Uterus (tissue), 4 donors: ENCODE measurements around the gene ARID1B. TPM values are rescaled to one million over a fixed set of nuclear protein-coding genes. Genes with fewer than 3 reads are reported as not detected.

Experiments used
- DNase-seq, 2 donors: peaks; one replicate each; pipeline ENCODE4 v3.0.0-alpha.2; 2019 to 2020
- H3K27ac ChIP-seq, 2 donors: fragments of 200-600 bp; sonication (generic); 1 replicate in 1 of 2; 2 replicates in 1 of 2; pipeline ENCODE4 v1.5.1; 2016 to 2018
- H3K27me3 ChIP-seq, 2 donors: fragments of 200-600 bp; sonication (generic); one replicate each; pipeline ENCODE4 v1.5.1; 2018 to 2019; ENCODE audit warnings: control low read depth in 1 of 2
- H3K36me3 ChIP-seq, 2 donors: fragments of 200-600 bp; sonication (generic); one replicate each; pipeline ENCODE4 v1.5.1; 2019; ENCODE audit warnings: control low read depth in 1 of 2
- H3K4me1 ChIP-seq, 2 donors: fragments of 200-600 bp; sonication (generic); one replicate each; pipeline ENCODE4 v1.5.1; 2018 to 2019; ENCODE audit warnings: control low read depth in 1 of 2
- H3K4me3 ChIP-seq, 2 donors: fragments of 200-600 bp; sonication (generic); 1 replicate in 1 of 2; 2 replicates in 1 of 2; pipeline ENCODE4 v1.5.1; 2018 to 2019; ENCODE audit warnings: mild to moderate bottlenecking in 1 of 2
- H3K9me3 ChIP-seq, 2 donors: fragments of 200-600 bp; sonication (generic); one replicate each; pipeline ENCODE4 v1.5.1; 2019; ENCODE audit warnings: control low read depth in 1 of 2
- POLR2A ChIP-seq, 2 donors: fragments of 450-650 bp; IDR thresholded peaks; one replicate each; pipeline ENCODE4 v1.6.1; 2016; ENCODE audit warnings: antibody characterized with exemption in 2 of 2, mild to moderate bottlenecking in 1 of 2, moderate library complexity in 1 of 2
- intact Hi-C: fragments of 100-400 bp; cut with DNase I; formaldehyde crosslinking; loops from one replicate; pipeline ENCODE4 v1.15.1; 2023; ENCODE audit warnings: low total_unique reads
- total RNA-seq, 4 donors: library from RNA; depleted of rRNA in 3 of 4; stranded (reverse); fragments of >200 nt in 3 of 4; gene quantifications; one replicate each; pipeline versions ENCODE4 v1.1.0 to v1.2.4, GENCODE V29; 2014 to 2023
- TF ChIP-seq, protein P1 (sequence below), 4 experiments: fragments of 200-600 bp in 2 of 4; fragments of 450-650 bp in 2 of 4; sonication (generic) in 2 of 4; IDR thresholded peaks; one replicate each; pipeline ENCODE4 v1.5.1; 2016 to 2019; ENCODE audit warnings: antibody characterized with exemption in 4 of 4, mild to moderate bottlenecking in 2 of 4, moderate library complexity in 1 of 4
- donor health status: DM: yes; HTN: yes; CAD: no.

ARID1B gene
- total RNA-seq, 4 donors from 2014 or later: 63.8 to 198 (median 125) TPM

DNA sequence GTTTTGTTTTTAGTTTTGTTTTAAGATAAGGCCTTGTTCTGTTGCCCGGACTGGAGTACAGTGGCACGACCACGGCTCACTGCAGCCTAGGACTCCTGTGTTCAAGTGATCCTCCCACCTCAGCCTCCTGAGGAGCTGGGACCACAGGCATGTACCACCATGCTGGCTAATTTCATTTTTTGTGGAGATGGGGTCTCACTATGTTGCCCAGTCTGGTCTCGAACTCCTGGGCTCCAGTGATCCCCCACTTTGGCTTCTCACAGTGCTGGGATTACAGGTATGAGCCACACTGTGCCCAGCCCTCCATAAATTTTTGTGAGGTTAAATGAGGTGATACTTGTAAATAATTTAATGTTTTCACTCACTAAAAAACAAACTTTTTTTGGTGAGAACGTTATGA lies 76.6 kb downstream of the ARID1B start:
- intact Hi-C loops: no loop called here
- H3K27ac ChIP-seq: no peak overlapping the region
- no peak overlapping the region for H3K4me3 ChIP-seq
- H3K27me3 ChIP-seq: no peaks in the 10 kb centered on the region
- peaks cover 0 to 3% of the 10 kb centered on the region in 2 donors for H3K4me1 ChIP-seq
- DNase-seq: no peak
- H3K36me3 ChIP-seq: no peaks in the 10 kb centered on the region
- TF ChIP-seq POLR2A (IDR thresholded peaks at IDR 0.05): no peak
- TF ChIP-seq, protein P1, sequence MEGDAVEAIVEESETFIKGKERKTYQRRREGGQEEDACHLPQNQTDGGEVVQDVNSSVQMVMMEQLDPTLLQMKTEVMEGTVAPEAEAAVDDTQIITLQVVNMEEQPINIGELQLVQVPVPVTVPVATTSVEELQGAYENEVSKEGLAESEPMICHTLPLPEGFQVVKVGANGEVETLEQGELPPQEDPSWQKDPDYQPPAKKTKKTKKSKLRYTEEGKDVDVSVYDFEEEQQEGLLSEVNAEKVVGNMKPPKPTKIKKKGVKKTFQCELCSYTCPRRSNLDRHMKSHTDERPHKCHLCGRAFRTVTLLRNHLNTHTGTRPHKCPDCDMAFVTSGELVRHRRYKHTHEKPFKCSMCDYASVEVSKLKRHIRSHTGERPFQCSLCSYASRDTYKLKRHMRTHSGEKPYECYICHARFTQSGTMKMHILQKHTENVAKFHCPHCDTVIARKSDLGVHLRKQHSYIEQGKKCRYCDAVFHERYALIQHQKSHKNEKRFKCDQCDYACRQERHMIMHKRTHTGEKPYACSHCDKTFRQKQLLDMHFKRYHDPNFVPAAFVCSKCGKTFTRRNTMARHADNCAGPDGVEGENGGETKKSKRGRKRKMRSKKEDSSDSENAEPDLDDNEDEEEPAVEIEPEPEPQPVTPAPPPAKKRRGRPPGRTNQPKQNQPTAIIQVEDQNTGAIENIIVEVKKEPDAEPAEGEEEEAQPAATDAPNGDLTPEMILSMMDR (IDR thresholded peaks at IDR 0.05): no peak
- no peaks in the 10 kb centered on the region for H3K9me3 ChIP-seq

DNA sequence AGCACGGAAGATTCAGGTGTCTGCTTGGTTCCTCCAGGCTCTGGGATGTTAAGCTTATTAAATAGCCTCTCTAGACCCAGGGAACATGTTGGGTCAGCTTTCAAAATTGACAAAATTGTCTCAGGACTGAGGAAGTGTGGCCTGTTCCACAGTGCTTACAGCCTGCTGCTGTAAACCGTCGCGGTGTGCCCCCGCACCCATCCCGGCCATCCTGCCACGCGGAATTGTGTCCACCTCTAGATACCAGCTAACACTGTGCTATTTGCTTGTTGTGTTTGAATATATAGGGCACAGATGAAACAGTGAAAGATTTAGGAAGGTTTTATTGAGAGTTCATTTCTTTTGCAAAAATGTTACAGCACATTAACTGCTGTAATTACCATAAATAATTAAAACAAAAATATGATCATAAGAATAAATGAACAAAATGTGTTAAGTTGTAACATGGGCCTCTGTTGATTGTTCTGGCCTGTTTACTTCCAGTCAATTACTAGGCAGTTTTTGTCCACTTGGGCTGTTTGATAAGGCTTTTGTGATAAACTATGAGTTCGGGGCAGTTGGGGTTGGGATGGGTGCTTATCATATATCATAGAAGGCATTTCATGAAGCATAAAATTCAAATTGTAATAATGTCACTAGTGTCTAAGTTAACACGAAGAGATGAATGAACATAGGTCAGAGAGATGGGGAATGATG lies 77.4 kb downstream of the ARID1B start:
- TF ChIP-seq, protein P1 (IDR thresholded peaks at IDR 0.05): no peak
- Histone ChIP-seq H3K27me3 (no peaks in the 10 kb centered on the region), H3K27ac (no peak overlapping the region), H3K9me3 (no peaks in the 10 kb centered on the region), H3K4me1 (peaks cover 0 to 3% of the 10 kb centered on the region in 2 donors), H3K36me3 (no peaks in the 10 kb centered on the region), H3K4me3 (no peak overlapping the region)
- DNase-seq: no peak
- intact Hi-C loops: no loop called here

DNA sequence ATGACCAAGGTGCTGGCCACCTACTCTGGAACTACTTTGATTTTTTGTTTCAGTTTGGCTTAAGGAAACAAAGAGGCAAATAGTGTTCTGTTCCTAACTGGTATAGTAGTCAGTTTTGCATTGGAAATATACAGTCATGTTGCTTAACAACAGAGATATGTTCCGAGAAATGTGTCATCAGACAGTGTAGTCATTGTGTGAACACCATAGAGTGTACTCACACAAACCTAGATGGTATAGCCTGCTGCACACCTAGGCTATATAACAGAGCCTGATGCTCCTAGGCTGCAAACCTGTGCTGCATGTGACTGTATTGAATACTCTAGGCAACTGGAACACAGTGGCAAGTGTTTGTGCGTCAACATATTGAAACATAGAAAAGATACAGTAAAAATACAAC lies 80.4 kb downstream of the ARID1B start:
- intact Hi-C loops: no loop called here
- Histone ChIP-seq H3K4me1 (peaks cover 0 to 3% of the 10 kb centered on the region in 2 donors), H3K27me3 (no peaks in the 10 kb centered on the region), H3K36me3 (no peaks in the 10 kb centered on the region), H3K27ac (no peak overlapping the region), H3K9me3 (no peaks in the 10 kb centered on the region), H3K4me3 (no peak overlapping the region)
- no peak for DNase-seq
- TF ChIP-seq POLR2A (IDR thresholded peaks at IDR 0.05): no peak
- TF ChIP-seq, protein P1 (IDR thresholded peaks at IDR 0.05): no peak

DNA sequence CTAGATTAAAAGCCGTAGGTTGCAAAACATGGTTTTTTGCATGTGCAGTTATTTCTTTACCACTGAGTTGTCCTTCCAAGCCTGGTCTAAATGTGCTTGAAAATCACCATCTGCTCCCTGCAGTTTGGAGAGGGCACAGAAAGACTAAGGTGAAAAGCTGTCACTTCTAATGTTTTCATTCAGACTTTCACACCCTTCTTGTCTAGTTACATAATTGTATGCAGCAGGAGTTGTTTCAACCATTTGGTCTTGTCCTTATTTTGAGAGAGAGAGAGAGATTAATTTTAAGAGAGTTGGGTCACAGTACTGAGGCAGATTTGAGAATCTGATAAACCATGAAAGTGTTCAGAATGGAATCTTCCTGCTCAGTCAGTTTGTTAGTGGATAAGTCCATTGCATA lies 82.5 kb downstream of the ARID1B start:
- intact Hi-C loops: no loop called here
- Histone ChIP-seq H3K4me1 (peaks cover 0 to 3% of the 10 kb centered on the region in 2 donors), H3K36me3 (no peaks in the 10 kb centered on the region), H3K4me3 (no peak overlapping the region), H3K9me3 (no peaks in the 10 kb centered on the region), H3K27ac (no peak overlapping the region), H3K27me3 (no peaks in the 10 kb centered on the region)
- DNase-seq: no peak
- TF ChIP-seq, protein P1 (IDR thresholded peaks at IDR 0.05): no peak
- no peak for TF ChIP-seq POLR2A (IDR thresholded peaks at IDR 0.05)

DNA sequence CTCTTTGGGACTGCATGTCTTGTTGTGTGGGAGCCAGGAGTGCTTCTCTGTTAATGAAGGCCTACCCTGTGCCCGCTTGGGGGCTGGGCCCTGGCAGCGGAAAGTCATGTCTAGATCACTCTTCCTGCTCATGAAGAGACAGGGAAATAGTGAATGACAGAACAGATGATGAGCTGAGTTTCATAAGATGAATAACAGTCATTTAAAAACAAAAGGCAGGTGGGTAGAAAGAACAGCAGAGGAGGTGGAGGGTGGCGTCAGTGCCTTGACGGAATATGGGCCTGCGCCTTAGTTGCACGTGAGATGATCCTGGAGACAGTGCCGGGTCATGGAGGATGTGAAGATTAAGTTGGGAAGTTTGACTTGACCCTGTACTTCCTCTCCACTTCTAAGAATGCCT lies 85.5 kb downstream of the ARID1B start:
- no peak overlapping the region for H3K27ac ChIP-seq
- H3K36me3 ChIP-seq: no peaks in the 10 kb centered on the region
- TF ChIP-seq, protein P1 (IDR thresholded peaks at IDR 0.05): no peak
- no peaks in the 10 kb centered on the region for H3K4me1 ChIP-seq
- DNase-seq: no peak
- no peaks in the 10 kb centered on the region for H3K27me3 ChIP-seq
- H3K4me3 ChIP-seq: no peak overlapping the region
- no peaks in the 10 kb centered on the region for H3K9me3 ChIP-seq
- intact Hi-C loops: no loop called here
